Activated CD8-positive, alpha-beta memory T cell treated with anti-CD3 and anti-CD28 coated beads, Interleukin-2, amount 50 U/mL, for 24 hours (primary cell): ENCODE results near the gene MTMR2.

ENCODE experiments used
- DNase-seq: peaks from one replicate; pipeline ENCODE4 v3.0.0-alpha.2; 2020; ENCODE audit errors: extremely low read depth

Gene MTMR2

DNA sequence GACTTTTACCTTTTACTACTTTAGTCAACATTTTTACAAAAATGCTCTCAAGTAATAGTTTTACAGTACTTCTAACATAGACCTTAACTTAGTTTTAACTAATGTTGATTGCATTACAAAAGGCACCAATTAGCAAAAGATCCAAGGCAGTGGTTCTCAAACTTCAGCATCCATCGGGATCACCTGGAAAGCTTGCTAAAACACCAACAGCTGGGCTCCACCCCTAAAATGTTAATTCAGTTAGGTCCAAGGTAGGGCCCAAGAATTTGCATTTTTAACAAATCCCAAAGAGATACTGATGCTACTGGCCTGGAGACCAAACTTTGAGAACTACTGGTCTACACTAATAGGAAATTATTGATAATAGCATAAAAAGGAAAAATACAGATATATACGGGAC lies 5.9 kb downstream of the MTMR2 start:
- DNase-seq, result no peak

DNA sequence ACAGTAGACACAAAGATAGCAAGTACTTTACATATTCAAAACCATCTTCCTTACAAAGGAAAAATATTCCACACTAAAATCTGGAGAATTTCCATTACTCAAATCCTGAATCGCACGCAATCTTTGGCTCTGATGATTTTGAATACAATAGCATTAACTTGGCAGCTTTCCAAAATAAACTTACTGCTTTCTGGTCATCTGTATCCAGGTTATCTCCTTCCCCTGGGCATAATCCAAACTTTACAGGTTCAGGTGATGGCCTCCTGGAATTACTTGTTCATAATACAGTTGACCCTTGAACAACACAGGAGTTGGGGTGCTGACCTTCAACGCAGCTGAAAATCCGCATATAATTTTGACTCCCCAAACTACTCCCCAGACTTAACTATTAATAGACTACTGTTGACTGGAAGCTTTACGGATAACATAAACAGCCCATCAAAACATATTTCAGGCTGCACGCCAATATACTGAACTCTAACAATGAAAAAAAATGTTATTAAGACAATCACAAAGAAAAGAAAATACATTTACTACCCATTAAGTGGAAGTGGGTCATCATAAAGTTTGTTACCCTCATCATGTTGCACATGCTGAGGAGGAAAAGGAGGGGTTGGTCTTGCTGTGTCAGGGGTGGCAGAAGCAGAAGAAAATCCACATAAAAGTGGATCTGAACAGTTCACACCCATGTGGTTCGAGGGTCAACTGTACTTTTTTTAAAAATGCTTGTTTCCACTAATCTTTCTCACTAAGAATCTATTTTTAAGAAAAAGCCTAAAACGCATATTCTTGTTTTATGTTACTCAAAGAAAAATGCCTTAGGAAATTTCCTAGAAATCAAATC lies 6.5 kb downstream of the MTMR2 start:
- no peak for DNase-seq

DNA sequence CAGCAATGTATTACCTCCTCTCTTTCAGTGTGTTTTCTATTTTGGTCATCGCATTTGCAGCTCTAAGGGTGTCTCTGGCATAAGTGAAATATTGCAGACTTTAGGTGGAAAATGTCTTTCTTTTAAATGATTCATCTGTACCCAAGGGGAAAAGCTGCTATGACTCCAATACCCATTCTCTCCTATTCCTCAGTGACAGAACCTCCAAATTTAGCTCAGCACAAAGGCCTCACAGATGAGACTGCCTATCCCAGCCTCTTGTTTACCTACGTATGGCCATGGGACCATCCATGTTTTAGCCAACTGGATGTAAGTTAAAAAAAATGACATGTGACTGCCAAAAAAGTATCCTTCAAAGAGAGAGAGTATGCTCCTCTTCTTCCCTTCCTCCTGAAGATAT lies 7.9 kb downstream of the MTMR2 start:
- DNase-seq, result no peak

DNA sequence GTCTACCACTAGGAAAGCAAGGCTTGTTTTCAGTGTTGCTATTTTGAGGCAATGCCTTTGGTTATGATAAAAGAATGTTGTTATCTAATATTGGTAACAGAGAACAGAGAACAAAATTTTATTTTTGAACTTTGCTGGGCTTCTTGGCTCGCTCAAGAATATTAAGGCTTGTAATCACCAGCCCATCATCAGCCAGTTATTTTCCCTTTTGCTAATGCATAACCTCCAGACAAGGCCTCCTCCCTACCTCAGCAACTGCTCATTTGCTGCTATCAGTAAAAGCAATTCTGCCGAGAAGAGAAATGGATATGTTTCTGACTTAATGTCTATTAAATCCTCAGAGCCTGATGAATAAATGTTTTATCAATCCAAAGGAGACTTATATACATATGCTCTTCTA lies 8.9 kb downstream of the MTMR2 start:
- no peak for DNase-seq

DNA sequence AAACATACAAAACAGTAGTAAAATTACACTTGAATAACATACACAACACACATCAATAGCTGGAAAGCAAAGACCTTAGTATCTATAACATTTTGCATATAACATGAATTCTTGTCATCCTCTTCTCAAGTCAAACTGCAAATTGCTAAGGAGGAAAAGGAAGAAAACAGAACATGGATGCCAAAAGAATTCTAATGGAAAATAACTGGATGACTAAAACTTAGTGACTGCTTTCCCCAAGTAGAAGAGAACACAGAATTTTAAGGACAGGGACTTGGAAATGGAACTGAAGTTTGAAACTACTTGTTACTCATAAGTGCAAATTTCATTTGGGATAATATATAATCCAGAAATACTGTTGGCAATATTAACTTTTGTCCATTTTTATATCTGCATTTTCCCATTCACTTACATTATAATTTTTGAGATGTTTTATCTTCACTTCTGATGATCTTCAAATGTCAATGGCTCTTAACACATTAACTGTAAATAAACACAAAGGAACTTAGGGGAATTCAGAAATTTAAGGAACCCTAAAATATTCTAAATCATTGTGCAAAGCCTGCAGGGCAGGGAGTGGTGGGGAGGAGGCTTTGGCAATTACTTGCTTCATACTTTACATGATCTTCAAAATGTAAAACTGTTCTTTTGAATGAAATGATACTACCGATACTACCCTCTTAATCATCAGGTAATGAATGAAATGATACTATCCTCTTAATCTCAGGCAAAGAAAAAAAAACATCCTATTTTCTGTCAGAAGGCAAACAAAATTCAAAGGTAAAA lies 9.9 kb downstream of the MTMR2 start:
- DNase-seq, result no peak

DNA sequence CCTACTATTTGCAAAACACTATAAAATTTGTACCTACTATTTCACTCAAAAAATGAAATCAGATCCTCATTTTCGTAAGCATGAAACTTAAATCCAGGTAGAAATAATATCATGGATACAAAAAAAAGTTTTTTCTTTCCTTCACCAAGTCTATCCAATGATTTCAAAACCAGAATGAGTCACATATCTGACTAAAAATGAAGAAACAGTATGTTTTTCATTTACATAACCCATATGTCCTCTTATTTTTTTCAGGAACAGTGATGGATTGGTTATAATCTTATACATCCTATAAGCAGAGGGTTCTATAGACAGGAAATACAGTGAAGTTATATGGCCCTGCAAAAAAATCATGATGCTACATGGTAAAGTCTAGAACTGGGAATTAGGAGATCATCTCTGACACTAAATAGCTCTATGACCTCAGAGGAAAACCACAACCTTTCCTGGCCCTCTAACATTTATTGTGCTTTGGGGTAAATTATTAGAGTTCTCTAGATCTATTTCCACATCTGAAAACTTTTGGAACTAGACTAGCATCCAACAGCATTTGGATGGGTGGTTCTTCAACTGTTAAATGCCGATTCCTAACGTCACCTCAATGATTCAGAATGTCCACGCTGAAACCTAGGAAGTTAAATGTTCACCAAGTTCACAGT lies 10.9 kb downstream of the MTMR2 start:
- DNase-seq, result no peak

DNA sequence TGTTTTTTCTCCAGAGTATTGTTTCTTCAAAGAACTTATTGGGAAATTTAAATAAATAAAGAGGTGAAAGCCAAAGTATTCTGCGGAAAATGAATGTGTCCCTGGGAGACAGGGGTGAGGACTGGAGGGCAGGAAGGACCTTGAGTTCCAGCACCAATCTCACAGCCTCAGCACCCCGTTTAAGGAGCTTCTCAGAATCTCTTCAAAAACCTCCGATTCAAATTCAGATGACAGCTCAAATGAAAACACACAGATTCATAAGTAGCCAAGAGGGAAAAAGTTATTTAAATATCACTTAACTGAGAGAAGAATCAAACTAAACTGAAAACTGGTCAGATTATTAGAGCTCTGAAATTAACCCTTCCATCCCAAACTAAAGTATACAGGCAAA lies 12.5 kb downstream of the MTMR2 start:
- DNase-seq, result no peak

DNA sequence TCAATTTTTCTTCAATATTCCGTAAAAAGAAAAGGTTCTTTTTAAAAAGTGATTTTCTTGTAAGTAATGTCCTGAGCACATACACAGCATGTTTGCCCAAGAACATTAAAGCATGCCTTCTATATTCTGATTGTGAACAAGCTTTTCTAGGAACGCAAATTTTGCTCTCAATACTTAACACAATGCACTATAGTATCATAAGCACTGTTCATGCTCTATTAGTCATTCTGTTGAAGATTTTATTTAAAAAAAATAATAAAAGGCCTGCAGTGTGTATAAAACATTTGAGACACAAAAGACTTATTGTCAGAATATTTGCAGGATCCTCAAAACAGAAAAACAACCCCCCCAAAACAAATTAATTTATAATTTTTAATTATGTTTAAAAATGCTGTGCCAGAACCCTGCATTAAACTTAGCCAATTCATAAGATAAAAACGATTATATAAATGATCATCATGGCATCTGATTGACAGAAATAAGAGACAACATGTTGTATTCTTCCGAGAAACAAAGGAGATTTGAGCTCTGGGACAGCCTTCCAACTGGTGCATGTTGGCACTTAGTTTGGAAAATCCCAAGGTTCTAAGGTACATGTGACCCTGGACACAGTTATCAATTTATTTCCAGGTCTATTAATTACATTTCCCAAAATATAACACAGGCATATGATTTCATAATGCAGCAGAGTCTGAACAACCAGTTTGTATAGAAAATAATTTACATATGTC lies 13.1 kb downstream of the MTMR2 start:
- no peak for DNase-seq

DNA sequence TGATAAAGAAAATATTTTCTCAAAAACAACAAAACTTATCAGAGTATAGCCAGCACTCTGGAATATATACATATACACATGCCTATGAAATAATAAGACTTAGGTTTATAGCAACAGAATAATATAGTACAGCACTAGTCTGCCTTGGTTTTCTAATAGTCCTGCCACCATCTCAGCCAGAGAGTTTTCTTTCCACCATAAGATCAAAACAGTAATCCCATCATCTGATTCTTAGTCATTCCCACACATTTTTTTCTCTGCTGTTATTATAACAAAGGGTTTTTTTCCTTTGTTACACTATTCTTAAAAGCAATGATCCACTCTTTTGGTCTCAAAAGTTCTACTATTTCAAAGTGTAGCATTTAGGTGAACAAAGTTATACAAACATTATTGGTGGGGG lies 15.1 kb downstream of the MTMR2 start:
- no peak for DNase-seq

DNA sequence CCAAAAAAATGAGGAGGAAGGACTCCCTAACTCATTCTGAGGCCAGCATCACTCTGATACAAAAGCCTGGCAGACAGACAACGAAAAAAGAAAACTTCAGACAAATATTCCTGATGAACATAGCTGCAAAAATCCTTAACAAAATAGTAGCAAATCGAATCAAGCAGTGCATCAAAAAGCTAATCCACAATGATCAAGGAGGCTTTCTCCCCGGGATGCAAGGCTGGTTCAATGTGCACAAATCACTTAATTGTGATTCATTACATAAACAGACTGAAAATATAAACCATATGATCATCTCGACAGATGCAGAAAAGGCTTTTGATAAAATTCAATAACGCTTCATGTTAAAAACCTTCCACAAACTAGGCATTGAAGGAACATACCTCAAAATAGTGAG lies 16.4 kb downstream of the MTMR2 start:
- no peak for DNase-seq

DNA sequence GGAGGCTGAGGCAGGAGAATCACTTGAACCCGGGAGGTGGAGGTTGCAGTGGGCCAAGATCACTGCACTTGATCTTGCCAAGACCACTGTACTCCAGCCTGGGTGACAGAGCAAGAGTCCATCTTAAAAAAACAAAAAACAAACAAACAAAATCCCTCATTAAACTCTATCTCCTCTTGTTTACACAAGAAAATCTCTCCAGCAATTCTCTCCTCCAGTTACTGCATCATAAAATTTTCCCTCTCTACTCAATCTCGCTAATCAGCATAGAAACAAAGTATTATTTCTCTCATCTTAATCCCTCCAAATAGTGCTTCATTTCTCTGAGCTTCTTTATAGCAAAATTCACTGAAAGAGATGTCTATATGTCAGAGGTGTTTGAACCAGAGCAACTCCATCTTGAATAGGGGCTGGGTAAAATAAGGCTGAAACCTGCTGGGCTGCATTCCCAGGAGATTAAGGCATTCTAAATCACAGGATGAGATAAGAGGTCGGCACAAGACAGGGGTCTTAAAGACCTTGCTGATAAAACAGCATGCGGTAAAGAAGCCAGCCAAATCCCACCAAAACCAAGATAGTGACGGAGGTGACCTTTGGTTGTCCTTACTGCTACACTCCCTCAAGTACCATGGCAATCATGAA lies 19.8 kb downstream of the MTMR2 start:
- DNase-seq, result no peak

DNA sequence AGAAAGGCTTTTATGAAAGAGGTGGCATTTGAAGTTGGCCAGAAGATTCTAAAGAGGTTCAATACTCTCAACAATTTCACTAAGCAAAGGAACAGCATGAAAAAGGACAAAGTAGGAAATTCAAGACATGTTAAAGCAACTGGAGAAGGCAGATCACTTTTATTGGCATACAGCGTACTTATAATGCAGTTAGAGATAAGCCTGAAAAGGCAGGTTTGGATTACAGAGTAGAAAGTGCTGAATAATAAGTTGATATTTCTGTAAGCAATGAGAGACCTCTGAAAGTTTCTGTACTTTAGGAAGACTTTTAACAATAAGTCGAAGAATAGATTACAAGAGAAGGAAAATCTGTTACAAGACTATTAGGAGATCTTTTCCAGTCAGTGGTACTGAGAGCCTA lies 25.1 kb downstream of the MTMR2 start:
- DNase-seq, result no peak

DNA sequence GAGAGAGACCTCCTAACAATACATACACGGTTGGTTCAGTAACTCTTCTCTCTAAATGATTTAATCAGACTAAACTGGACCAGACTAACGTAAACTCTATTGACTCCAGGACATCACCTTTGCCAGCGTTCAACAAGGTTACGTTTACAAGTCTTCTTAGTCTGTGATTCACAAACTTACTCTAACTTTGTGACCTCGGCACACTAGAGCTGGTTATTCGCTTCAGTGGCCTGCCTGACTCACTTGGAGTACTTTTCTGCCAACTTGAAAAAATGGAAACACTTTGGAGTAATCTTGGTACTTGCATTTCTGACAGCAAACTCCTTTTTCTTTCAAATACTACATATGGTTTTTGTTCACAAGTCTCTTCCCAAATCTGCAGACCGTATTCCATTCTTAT lies 26.2 kb downstream of the MTMR2 start:
- no peak for DNase-seq

DNA sequence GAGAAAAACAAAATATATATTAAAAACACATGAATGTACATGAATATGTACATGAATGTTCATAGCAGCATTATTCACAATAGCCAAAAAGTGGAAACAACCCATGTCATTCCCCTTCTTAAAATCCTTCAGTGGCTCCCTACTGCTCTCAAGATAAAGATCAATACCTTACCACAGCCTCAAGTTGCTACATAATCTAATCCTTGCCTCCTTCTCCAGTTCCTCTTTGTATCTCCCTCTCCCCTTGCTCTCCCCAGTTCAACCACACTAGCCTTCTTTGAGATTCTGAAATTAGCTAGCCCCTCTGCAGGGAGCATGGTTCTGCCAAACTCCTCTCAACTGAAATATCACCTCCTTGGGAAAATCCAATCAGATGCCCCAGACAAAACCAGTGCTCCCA lies 28.1 kb downstream of the MTMR2 start:
- DNase-seq, result no peak

DNA sequence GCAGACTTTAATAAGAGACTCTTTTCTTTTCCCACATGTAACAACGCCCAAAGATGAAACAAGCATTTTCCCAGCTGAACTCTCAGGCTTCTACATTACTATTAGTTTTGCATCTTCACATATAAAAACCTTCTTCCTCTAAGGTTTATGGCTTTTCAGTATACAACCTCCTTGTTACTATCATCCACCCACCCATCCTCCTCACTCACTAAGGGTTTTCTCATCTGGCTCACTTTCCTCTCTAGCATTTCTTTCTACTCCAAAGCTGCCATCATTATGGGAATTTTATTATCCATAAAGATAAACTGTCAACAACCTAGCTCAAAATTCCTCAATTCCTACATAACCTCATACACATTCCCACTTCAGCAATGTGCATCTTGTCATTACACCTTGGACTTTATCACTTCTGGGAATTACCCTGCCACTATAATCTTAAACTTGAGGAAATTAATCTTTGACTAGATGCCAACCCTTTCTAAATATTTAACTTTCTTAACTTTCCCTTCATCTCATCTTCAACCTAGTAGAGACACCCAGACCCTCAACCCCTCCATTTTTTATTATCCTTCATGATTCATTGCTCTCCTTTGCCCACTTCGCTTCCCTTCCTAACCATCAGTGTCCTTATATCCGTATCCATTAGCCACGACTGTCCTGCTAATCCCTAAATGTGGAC lies 30.9 kb downstream of the MTMR2 start:
- no peak for DNase-seq

DNA sequence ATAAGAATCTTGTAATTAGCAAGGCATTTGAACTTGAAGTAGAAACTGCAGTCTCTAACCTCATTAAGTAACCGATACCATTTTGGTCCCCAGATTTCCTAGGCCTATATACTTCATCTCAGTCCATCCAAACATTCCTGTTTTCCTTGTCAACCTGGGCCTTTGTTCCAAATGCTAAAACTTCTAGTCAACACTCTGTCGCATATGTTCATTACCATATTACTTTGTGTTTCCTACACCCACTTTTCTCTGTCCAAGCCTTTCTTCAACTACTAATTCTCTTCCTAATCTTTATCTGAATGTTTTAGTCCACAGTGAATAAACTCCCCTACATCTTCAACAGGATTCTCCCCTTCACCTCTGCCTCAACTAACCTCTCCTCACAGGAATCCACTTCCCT lies 31.4 kb downstream of the MTMR2 start:
- DNase-seq, result no peak

DNA sequence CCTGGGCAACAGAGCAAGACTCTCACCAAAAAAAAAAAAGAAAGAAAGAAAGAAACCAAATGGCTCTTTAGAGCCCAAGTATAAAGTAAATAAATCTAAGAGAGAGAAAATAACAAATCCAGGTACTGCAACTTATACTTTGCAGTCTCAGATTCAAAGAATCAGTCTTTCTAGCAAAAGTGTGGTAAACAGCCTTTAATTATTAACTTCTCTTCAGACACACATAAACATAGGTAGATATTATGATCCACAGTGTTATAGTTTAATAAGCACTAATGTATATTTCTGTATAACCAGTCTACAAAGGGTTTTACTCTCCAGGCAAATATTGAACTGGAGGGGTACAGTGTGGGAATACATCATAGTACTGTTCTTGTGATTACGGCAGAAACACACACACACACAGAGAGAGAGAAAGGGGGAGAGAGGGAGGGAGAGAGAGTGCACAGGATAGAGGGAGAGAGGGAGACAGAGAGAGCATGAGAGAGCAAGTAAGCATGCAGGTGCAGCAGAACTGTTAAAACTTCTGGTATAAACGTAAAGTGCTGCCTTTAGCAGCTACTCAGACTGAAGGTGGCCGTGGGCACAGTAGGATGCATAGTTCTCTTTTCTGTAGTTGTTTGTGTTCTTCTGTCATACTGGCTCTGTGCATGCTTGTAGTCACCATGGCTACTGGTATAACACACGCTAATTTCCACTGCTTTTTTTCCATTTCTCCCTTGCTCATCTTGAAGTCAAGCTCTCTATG lies 32.3 kb downstream of the MTMR2 start:
- no peak for DNase-seq

DNA sequence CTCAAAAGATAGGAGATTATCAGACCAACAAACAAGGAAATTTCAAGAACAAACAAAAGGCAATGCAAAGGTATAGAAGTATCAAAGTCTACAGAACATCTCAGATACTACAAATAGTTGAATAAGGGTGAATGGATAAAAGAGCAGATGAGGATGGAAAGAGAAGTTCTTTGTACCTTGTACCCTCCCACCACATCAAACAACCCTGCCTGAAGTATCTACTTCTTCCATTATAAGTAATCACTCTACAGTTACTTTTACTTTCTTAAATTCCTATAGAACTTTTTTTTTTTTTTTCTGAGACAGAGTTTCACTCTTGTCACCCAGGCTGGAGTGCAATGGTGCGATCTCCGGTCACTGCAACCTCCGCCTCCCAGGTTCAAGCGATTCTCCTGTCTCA lies 35.1 kb downstream of the MTMR2 start:
- DNase-seq, result no peak

DNA sequence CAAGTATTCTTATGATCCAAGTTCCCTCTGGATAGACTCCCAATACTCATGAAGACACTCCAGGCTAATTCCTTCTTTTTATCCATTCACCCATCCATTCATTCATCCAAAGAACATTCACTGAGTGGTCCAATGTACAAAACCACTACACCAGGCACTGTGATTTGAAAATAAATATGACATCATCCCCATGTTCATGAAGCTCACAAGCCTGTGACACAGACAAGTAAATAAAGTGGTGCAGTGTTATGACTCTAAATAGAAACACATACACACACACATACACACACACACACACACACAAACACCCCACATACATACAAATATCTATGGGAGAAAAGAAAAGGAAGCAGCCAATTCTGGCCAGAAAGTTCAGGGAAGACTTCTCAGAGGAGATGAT lies 35.5 kb downstream of the MTMR2 start:
- no peak for DNase-seq

DNA sequence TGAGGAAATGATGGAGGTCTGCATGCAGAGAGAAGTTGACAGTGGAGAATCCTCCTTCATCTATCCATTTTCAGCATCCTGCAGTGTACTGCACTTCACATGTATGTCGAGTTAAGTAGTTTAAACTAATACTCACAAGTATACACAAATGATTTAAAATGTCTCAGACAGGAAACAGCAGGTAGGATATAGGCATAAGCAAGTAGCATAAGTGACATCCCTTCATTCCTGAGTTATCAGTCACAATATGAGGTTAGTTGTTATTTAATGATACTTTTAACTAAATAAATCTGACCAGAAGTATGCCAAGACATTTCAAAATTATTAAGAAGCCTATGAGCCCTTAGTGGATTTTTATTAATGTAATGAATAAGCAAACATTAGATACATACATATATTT lies 37.4 kb downstream of the MTMR2 start:
- no peak for DNase-seq
